ENCODE data around the gene RPS5.

- TF ChIP-seq CTCF (IDR thresholded peaks at IDR 0.05; ENCODE audit: low read depth, low read length): no peak
- TF ChIP-seq EZH2phosphoT487 (IDR thresholded peaks at IDR 0.05; ENCODE audit: low read depth): no peak
Observed at GRCh38 chr19:58397533-58398037, 10.5 kb downstream of the RPS5 start.

Data from OCI-LY3 (cell line).